Measurements from ENCODE around the gene PDE12.
A peak's percentile ranks its signal among the peaks of the same experiment; 100 is the strongest.

PDE12 gene

GRCh38 chr3:57555738-57556458, at the start of gene PDE12:
TSS of gene PDE12 (plus strand) at chr3:57556274. CDS start at chr3:57556380, 106 bp downstream.
- ATAC-seq, result peak; percentile 91
- no peak for TF ChIP-seq TSHZ2 (CRISPR knock-in tag; IDR thresholded peaks at IDR 0.05)
- 0 out of 2 replicates have a peak, but pooled peaks have one; percentile 63 for TF ChIP-seq CSDC2 (CRISPR knock-in tag; IDR thresholded peaks at IDR 0.05)
- TF ChIP-seq CSRNP3 (CRISPR knock-in tag; IDR thresholded peaks at IDR 0.05), result peak; percentile 64; the same call in 1 of the 2 replicates
- TF ChIP-seq SNAI2 (CRISPR knock-in tag; IDR thresholded peaks at IDR 0.05), result peak; percentile 91; the same call in 1 of the 2 replicates
- peak; percentile 49; the same call in 1 of the 2 replicates for TF ChIP-seq BACH2 (CRISPR knock-in tag; IDR thresholded peaks at IDR 0.05; ENCODE audit: borderline replicate concordance)
- TF ChIP-seq ZFP3 (CRISPR knock-in tag; IDR thresholded peaks at IDR 0.05), result peak; percentile 25; the same call in 1 of the 2 replicates
- no peak for TF ChIP-seq GLIS3 (CRISPR knock-in tag; IDR thresholded peaks at IDR 0.05)
- TF ChIP-seq TCF4 (CRISPR knock-in tag; IDR thresholded peaks at IDR 0.05; ENCODE audit: borderline replicate concordance), result peak; percentile 28; the same call in 1 of the 2 replicates
- 0 out of 2 replicates have a peak, but pooled peaks have one; percentile 8 for TF ChIP-seq RARB (CRISPR knock-in tag; IDR thresholded peaks at IDR 0.05)

GRCh38 chr3:57512166-57512565, 43.9 kb upstream of the PDE12 start:
- peak; percentile 76 for ATAC-seq
- TF ChIP-seq BACH2 (CRISPR knock-in tag; IDR thresholded peaks at IDR 0.05; ENCODE audit: borderline replicate concordance), result no peak
- TF ChIP-seq TSHZ2 (CRISPR knock-in tag; IDR thresholded peaks at IDR 0.05), result no peak
- no peak for TF ChIP-seq CREB5 (CRISPR knock-in tag; IDR thresholded peaks at IDR 0.05; ENCODE audit: low read depth)
- no peak for TF ChIP-seq ARNTL (CRISPR knock-in tag; IDR thresholded peaks at IDR 0.05; ENCODE audit: borderline replicate concordance, low read depth)
- no peak for TF ChIP-seq ISL1 (CRISPR knock-in tag; IDR thresholded peaks at IDR 0.05)
- no peak for TF ChIP-seq CSDC2 (CRISPR knock-in tag; IDR thresholded peaks at IDR 0.05)
- no peak for TF ChIP-seq ZNF70 (CRISPR knock-in tag; IDR thresholded peaks at IDR 0.05)
- no peak for TF ChIP-seq PPARA (CRISPR knock-in tag; IDR thresholded peaks at IDR 0.05; ENCODE audit: borderline replicate concordance)
- no peak for TF ChIP-seq RARB (CRISPR knock-in tag; IDR thresholded peaks at IDR 0.05)
- TF ChIP-seq TCF4 (CRISPR knock-in tag; IDR thresholded peaks at IDR 0.05; ENCODE audit: borderline replicate concordance), result no peak
- no peak for TF ChIP-seq ZNF8 (CRISPR knock-in tag; IDR thresholded peaks at IDR 0.05)
- TF ChIP-seq OSR1 (CRISPR knock-in tag; IDR thresholded peaks at IDR 0.05), result no peak
- TF ChIP-seq CSRNP3 (CRISPR knock-in tag; IDR thresholded peaks at IDR 0.05), result no peak
- TF ChIP-seq ZFP30 (CRISPR knock-in tag; IDR thresholded peaks at IDR 0.05), result no peak
- TF ChIP-seq GLIS3 (CRISPR knock-in tag; IDR thresholded peaks at IDR 0.05), result no peak
- TF ChIP-seq ZFP3 (CRISPR knock-in tag; IDR thresholded peaks at IDR 0.05), result no peak

Data from SK-N-SH treated with all-trans-retinoic acid at 6 μM for 48 hours (cell line).